NCI-H748 treated with DMSO at 0.1 percent for 48 hours (cell line): ENCODE data around the gene SPON2.

ENCODE experiments used
- DNase-seq: peaks from one replicate; lab custom pipeline; 2025; lab: John Stamatoyannopoulos, UW

SPON2 gene

DNA sequence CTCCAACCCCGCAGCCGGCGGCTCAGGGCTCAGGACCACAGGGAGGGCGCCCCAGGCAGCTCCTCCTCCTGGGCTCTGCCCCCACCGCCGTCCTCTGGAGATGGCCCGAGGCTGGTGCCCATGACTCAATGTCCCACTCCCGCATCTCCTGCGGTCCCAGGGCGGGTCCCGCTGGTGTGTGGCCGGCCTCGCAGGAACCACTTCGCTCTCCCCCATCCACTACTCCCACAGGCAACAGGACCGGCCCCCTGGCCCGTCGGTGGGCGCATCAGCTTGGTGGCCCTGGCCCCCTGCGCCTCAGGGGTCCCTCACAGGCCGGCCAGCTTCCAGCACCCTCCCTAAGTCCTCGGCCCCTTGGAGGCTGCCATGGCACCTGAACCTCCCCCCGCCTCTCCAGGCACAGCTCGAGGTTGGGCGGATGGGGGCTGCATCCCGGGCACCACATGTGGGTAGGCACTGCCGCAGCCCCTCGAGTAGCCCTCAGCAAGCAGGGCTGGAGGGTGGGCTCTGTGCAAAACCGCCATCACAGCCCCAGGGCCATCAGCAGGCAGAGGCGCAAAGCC lies 22.8 kb upstream of the SPON2 start:
- no peak for DNase-seq

DNA sequence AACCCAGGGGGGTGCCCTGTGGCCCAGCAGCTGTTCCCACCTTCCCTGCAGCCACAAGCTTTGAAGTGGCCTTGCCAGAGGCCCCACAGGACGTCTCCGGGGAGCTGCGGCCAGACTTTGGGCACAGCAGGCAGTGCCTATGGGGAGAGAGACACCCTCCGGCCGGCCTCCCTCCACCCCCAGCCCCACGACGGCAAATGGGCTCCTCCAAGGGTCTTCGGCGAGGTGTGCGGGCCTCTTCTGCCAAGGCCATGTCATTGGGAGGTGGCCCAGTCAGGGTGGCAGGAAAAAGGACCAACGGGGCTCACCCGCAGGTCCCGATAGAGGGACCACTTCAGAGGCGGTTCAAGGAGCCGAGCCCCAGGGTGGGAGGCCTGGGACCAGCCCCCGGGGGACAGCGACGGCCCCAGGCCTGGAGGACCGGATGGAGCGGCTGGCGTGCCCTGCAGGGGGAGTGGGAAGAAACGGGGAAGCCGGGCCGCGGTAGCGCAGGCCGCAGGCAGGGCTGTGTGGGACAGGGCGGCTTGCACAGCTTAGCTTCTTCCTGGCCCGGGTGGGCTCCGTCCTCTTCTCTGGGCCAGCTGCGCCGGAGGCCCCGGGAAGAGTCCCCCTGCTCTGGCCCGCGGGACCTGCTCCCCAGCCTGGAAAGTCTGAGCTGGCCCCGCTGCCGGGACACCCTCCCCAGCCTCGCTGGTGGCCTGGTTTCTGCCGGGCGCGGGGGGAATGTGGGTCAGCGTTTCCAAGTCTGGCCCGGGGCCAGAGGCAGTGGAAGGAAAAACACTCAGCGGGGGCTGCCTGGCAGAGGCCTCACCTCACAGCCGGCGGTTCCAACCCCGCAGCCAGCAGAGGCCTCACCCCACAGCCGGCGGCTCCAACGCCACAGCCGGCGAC lies 21.9 kb upstream of the SPON2 start:
- DNase-seq: no peak

DNA sequence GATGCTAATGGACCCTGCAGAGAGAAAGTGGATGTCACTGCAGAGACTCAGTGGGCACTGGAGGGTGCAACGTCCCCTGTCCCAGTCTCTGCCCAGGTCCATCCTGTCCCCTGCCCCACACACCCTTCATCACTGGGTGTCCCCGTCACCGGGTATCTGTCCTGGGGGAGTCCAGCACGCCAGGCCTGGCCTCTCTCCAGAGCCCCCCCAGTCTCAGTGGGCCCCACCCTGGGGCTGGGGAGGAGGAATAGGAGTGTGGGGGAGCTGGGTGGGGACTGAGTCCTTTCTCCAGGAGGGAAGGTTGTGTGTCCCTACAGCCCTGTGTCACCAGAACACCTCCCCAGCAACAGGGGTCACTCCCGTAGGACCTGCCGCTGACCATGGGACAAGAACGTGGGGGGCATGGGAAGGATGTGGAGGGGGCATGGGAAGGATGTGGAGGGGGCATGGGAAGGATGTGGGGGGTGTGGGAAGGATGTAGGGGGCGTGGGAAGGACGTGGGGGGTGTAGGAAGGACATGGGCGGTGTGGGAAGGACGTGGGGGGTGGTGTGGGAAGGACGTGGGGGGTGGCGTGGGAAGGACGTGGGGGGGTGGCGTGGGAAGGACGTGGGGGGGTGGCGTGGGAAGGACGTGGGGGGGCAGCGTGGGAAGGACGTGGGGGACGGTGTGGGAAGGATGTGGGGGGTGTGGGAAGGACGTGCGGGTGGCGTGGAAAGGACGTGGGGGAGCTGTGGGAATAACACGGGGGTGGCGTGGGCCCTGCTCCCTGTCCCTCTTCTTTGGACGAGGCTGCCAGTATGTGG lies 21.0 kb upstream of the SPON2 start:
- DNase-seq: no peak

DNA sequence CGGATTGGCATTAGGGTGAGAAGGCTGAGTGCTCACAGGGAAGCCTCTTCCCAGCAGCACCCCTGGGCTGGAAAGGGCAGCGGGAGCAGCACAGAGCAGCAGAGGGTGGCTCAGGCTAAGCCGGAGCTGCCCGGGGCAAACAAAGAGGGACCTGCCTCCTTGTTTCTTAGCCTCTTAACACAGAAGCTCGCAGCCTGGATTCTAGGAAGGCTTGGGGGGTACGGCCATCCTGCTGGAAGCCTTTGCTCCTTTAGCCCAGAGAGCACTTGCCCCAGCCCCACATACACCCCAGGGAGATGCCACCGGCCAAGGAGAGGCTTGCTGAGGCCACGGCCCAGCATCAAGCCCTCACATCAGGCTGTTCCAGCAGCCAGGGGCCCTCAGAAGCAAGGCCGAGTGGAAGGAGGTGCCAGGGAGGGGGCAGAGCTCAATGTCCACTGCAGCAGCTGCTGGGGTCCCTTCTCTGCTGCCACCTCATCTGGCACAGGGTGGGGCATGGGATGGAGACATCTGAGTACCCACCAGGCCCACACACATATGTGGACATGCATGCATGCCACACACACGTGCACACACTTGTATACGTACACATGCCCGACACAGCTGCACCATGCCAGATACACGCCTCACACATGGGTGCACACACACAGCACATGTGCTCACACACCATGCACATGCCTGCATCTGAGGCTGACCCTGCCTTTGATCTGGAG lies 20.3 kb upstream of the SPON2 start:
- no peak for DNase-seq

DNA sequence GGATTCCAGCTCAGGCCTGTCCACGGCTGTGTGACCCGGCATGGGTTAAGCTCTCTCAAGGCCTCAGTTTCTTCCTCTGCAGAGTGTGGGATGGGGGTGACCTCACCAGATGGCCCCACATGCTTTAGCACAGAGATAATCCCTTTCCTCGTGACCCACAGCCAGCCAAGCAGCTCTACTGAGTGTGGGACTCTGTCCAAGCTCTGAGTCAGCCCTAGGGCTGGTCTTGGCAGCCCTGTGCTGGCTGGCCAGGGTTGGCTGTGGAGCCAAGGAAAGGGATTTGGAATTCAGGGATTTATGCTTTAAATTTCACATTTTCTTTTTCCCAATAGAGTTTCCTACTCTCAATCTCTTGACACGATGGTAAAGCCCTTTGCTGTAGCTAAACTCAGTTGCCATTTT lies 19.7 kb upstream of the SPON2 start:
- no peak for DNase-seq

DNA sequence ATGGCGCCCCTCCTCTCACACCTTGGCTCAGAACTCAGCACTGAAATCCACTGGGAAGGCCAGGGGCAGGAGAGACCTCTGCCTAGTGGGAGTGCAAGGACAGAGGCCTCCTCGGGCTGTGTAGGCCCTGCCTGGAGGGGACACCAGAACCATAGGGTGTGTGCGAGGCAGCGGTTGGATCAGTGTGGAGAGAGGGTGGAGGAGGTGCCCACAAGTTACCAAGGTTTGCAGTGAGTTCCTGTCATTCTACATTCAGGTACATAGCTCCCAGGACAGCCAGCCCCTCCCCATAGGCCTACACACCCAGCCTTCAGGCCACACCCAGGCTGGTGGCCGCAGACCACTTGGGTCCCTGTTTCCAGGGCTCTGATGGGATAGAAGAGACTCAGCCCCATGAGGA lies 19.2 kb upstream of the SPON2 start:
- DNase-seq: no peak

DNA sequence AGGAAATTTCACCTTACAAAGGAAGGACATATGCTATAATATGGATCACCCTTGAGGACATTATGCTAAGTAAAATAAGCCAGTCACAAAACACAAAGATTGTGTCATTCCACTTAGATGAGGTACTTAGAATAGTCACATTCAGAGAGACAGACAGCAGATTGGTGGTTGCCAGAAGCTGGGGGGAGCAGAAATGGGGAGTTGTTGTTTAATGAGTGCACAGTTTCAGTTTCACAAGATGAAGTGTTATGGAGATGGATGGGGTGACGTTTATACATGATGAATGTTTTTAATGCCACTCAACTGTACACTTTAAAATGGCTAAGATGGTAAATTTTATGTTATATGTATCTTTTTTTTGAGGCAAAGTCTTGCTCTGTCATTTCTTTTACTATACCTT lies 14.8 kb upstream of the SPON2 start:
- DNase-seq: no peak

DNA sequence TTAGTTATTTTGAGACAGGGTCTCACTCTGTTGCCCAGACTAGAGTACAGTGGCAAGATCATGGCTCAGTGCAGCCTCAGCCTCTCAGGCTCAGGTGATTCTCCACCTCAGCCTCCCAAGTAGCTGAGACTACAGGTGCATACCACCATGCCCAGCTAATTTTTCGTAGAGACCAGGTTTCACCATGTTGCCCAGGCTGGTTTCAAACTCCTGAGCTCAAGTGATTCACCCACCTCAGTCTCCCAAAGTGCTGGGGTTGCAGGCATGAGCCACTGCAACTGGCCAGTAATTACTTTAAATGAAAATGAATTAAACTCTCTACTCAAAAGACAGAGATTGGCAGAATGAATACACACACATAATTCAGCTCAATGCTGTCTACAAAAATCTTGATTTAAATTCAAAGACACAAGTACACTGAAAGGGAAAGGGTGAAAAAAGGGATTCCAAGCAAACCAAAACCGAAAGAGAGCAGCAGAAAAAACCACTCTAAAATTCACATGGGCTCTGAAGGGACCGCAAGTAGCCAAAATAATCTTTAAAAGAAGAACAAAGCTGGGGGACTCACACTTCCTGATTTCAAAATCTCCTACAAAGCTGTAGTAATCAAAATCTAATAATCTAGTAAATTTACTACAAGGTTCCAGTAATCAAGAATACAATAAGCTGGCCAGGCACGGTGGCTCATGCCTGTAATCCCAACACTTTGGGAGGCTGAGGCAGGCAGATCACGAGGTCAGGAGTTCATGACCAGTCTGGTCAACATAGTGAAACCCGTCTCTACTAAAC lies 11.8 kb upstream of the SPON2 start:
- no peak for DNase-seq

DNA sequence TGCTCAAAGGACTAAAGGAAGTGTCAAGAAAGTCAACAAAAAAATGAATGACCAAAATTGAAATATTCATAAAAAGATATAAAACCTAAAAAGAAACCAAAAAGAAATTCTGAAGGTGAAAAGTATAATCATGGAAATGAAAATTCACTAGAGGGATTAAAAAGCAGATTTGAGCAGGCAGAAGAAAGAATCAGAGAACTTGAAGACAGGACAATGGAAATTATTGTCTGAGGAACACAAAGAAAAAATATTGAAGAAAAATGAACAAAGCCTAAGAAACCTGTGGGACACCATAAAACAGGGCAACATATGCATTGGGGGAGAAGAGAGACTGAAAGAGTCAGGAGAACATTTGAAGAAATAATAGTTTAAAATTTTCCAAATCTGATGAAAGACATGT lies 9.9 kb upstream of the SPON2 start:
- no peak for DNase-seq

DNA sequence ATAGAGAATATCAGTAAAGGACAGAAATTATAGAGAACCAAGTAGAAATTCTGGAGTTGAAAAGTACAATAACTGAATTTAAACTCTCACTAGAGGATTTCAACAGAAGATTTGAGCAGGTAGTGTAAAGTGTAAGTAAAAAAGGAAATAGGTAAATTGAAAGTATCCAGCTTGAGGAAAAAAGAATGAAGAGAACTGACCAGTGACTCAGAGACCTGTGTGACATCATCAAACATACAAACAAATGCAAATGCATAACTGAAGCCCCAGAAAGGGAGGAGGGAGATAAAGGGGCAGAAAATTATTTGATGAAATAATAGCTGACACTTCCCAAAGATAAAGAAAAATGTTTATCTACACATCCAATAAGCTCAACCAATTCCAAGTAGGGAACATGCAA lies 8.3 kb upstream of the SPON2 start:
- no peak for DNase-seq

DNA sequence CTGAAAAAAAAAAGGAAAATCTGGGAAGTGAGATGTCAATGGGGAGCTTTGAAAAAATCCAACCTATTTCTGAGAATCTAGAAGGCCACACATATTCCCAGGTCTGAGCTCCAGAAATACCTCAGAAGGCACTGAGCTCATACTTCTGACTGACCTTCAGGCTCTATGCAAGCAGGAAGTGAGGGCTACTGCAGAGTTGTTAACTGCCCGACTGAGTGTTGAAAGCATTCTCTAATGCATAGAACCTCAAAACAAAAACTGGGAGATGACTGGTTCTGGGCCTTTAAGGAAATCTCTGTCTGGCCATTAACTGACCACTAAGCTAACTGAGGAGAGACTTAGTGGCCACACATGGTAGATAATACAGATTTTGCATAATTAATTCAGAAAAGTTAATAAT lies 7.6 kb upstream of the SPON2 start:
- no peak for DNase-seq

DNA sequence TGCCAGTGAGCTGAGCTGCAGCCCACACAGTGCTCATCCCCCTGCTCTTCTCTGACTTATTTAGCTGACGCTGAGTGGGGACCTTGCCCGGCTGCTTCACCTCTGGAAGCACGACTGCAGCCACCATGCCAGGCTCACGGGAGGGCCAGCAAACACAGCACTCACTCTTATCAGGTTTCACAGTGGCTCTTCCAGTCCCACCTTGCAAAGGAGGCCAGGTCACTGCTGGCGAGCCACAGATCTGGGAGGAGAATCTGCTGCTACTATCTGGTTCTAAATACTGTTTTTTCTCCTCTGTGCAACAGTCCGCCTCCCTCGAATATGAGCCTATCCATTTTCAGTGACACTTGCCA lies 6.7 kb upstream of the SPON2 start:
- DNase-seq: no peak

DNA sequence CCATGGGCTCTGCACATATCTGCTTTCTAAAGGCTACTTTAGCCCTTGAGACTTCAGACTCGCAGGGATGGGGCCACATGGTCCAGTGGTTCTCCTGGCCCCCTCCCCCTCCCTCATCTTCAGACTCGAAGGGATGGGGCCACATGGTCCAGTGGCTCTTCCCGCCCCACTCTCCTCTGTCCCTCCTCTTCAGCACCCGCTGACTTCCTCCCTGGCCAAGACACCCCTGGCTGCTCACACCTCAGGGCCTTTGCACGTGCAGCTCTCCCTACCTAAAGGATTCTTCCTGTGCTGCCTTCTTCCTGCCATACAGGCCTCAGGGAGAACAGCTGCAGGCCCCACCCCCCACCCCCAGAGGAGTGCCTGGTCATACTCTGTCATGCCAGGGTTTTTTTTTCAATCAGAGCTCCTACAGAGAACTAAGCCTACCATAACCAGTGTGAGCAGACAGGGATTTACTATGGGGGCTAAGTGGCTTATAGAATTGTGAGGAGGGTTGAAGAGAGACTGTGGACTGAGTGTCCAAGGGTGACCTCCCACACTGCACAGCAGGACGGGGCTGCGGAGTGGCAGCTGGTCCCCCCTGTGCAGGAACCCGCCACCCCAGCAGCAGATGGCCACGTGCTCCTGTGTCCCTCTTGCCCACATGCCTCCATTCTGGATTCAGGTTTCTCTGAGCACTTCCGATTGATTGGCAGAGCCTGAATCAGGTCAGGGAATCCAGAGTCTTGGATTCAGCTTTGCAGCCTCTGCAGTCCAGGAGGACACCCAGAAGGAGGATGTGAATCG lies 6.1 kb upstream of the SPON2 start:
- no peak for DNase-seq

DNA sequence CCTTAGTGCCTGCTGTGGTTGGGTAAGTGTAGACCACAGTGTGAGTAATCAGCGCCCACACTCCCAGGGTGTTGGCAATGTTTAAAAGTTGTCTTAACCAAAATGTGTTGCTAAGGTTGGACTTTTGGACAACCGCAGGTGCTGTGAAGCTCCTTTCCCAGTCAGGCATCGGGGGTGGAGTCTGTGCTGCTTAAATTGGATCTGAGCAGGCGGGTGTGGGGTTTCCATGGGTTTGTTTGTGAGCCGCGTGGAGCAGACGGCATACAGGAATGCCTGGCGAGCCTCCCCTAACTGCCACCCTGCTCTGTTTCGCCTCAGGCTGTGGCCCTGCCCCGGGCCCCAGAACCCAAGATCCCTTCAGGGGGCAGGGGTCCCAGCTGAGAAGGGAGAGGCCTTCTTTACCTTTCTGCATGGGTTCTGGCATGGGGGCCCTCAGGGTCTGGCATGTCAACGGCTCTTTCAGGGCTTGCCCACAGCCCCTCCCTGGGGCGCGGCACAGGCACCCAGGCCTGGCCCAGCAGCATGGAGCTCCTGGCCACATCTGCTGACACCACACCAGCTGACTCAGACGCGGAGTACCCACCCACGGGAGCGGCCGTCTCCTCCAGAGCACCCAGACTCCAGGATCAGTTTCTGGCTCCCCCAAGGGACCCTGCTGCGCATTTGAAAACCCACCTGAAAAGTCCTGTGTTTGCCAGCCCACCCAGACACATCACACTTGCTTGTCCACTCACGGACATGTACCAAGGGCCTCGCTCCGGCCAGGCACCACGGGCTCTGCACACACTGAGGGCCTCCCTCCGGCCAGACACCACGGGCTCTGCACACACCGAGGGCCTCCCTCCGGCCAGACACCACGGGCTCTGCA lies 5.1 kb upstream of the SPON2 start:
- no peak for DNase-seq

DNA sequence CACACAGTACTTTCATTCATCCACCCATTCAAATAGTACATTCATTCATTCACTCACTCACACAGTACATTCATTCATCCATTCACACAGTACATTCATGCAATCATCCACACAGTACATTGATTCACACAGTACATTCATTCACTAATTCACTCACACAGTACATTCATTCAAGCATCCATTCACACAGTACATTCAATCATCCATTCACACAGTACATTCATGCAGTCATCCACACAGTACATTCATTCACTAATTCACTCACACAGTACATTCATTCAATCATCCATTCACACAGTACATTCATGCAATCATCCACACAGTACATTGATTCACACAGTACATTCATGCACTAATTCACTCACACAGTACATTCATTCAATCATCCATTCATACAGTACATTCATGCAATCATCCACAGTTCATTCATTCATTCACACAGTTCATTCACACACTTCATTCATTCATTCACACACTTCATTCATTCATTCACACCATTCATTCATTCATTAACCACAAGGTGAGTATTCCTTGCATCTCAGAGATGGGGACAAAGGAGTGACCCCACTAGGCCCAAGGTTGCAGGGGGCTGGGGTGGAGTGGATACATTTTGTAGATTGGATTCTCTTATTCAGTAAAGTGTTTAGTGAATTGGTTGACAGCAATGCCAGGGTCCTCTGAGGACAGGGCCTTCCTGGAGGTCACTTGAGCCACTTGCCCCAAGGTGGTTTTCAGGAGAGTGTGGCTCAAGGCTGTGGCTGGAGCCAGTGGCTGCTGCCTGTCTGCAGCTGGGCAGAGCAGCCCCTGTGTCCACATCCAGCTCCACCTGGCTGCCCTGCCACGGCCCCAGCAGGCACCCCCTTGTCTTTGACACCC lies 4.3 kb upstream of the SPON2 start:
- DNase-seq: no peak

DNA sequence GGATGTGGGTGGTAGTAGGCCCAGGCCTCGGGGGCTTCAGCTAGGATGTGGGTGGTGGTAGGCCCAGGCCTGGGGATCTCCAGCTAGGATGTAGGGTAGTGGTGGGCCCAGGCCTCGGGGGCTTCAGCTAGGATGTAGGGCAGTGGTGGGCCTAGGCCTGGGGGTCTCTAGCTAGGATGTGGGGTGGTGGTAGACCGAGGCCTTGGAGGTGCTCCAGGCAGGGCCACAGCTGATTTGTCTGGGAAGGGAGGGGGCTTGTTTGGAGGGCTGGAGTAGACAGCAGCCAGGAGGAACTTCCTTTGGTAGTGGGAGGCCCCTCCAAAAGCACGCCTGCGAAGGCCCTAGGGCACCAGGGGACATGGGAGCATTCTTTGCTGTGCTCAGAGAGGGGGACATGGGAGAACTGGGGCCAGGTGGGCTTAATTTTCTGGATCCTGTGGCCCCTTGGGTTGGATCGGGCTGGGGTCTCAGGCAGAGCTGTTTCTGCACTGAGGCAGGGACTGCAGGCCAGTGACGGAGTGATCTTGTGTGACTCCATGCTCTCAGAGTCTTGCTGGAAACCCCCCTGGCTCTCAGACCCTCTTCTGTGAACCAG lies 3.3 kb upstream of the SPON2 start:
- DNase-seq: no peak

DNA sequence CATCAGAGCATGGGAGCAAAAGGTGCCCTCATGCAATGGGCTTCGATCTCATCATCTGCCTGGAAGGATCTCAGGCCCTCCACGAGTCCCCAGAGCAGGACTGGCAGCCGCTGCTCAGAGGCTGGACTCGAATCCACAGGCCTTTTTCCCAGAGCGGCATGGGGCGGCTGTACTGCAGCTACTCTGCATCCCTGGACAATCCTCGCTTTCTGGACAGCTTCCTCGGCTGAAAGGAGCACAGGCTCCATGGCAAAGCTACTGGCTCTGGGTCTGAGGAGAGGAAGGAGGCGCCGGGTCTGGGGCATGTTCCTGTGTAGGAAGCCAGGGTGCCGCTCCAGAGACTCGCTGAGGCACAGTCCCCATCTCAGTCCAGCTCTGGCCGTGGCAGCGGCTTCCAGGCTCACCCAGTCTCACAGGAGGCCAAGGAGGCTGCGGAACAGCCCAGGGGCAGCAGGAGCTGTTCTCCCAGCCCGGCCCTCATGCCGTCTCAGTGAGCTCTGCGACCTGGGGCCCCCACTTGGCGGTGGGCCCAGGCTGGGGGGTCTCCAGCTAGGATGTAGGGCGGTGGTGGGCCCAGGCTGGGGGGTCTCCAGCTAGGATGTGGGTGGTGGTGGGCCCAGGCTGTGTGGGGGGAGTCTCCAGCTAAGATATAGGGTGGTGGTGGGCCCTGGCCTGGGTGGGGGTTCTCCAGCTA lies 2.7 kb upstream of the SPON2 start:
- DNase-seq: no peak
